WTC11 (cell line): ENCODE data around the gene PLD1. TPM values are rescaled to one million over a fixed set of nuclear protein-coding genes. Genes with fewer than 3 reads are reported as not detected.
"Not testable (repeated sequence)": the region's sequence is repeated elsewhere in the genome, so short reads cannot be mapped to it uniquely, and the experiment has no call there.

Experiments
- ATAC-seq: fragments of 200-7000 bp; cut with Tn5 transposase; 2 replicates; pipeline ENCODE4 v1.10.0; 2021; ENCODE audit warnings: mild to moderate bottlenecking, moderate library complexity
- CTCF ChIA-PET: fragments of 300-600 bp; sonication (Branson Sonifier 250); formaldehyde crosslinking; loops from one replicate; lab custom pipeline; 2021; ENCODE audit warnings: antibody characterized with exemption; lab: Charles Lee
- POLR2A ChIA-PET: fragments of 350-600 bp; sonication (Branson Sonifier 250); formaldehyde crosslinking; loops from one replicate; lab custom pipeline; 2021; ENCODE audit warnings: antibody characterized with exemption; lab: Charles Lee
- DNase-seq: peaks from one replicate; pipeline ENCODE4 v3.0.0; 2021; ENCODE audit warnings: low spot score
- H3K27ac Mint-ChIP-seq: 2 replicates; pipeline ENCODE4 v1.8.0; 2021; ENCODE audit warnings: mixed read lengths
- H3K27me3 Mint-ChIP-seq: 2 replicates; pipeline ENCODE4 v1.8.0; 2021; ENCODE audit warnings: low read depth, mild to moderate bottlenecking, moderate library complexity, mixed read lengths
- H3K36me3 Mint-ChIP-seq: 2 replicates; pipeline ENCODE4 v1.8.0; 2021; ENCODE audit warnings: mixed read lengths
- H3K4me1 Mint-ChIP-seq: 2 replicates; pipeline ENCODE4 v1.8.0; 2022; ENCODE audit warnings: mixed read lengths
- H3K4me3 Mint-ChIP-seq: 2 replicates; pipeline ENCODE4 v1.8.0; 2021; ENCODE audit warnings: mild to moderate bottlenecking, moderate library complexity, mixed read lengths
- H3K9me3 Mint-ChIP-seq: 2 replicates; pipeline ENCODE4 v1.8.0; 2021; ENCODE audit warnings: mixed read lengths
- EMX1 ChIP-seq: fragments of 250-450 bp; sonication (Bioruptor Pico); IDR thresholded peaks from 2 replicates; pipeline ENCODE4 v1.8.0; 2021; ENCODE audit warnings: mild to moderate bottlenecking
- FOXK1 ChIP-seq: sonication (generic); formaldehyde crosslinking; IDR thresholded peaks from 2 replicates; pipeline ENCODE4 v1.8.0; 2022; ENCODE audit warnings: mild to moderate bottlenecking, moderate library complexity, missing genetic modification reagents
- NR2C2 ChIP-seq: sonication (generic); formaldehyde crosslinking; IDR thresholded peaks from 2 replicates; pipeline ENCODE4 v1.8.0; 2022; ENCODE audit warnings: mild to moderate bottlenecking, missing genetic modification reagents
- PRRX2 ChIP-seq: fragments of 250-450 bp; sonication (Bioruptor Pico); IDR thresholded peaks from 2 replicates; pipeline ENCODE4 v1.8.0; 2021; ENCODE audit warnings: mild to moderate bottlenecking
- SOX15 ChIP-seq: fragments of 250-450 bp; sonication (Bioruptor Pico); IDR thresholded peaks from 2 replicates; pipeline ENCODE4 v1.9.0; 2021; ENCODE audit warnings: mild to moderate bottlenecking
- TCF7 ChIP-seq: sonication (generic); formaldehyde crosslinking; IDR thresholded peaks from 2 replicates; pipeline ENCODE4 v1.8.0; 2022; ENCODE audit warnings: mild to moderate bottlenecking, low read depth, missing genetic modification reagents, moderate library complexity
- ZNF121 ChIP-seq: sonication (generic); formaldehyde crosslinking; IDR thresholded peaks from 2 replicates; pipeline ENCODE4 v1.8.0; 2023; ENCODE audit warnings: missing genetic modification reagents
- ZNF317 ChIP-seq: sonication (generic); formaldehyde crosslinking; IDR thresholded peaks from 2 replicates; pipeline ENCODE4 v1.8.1; 2023; ENCODE audit warnings: low read depth, mild to moderate bottlenecking, moderate library complexity, missing genetic modification reagents, borderline replicate concordance
- total RNA-seq: library from RNA; stranded (reverse); gene quantifications from 3 replicates; pipeline ENCODE4 v1.2.3, GENCODE V29; 2021
- TF ChIP-seq, protein P1 (sequence below): sonication (generic); formaldehyde crosslinking; IDR thresholded peaks from 2 replicates; pipeline ENCODE4 v1.8.1; 2023; ENCODE audit warnings: mild to moderate bottlenecking, missing genetic modification reagents, borderline replicate concordance
- TF ChIP-seq, protein P2 (sequence below): fragments of 250-450 bp; sonication (Bioruptor Pico); IDR thresholded peaks from 2 replicates; pipeline ENCODE4 v1.9.0; 2021; ENCODE audit warnings: mild to moderate bottlenecking
- TF ChIP-seq, protein P3 (sequence below): sonication (generic); formaldehyde crosslinking; IDR thresholded peaks from 2 replicates; pipeline ENCODE4 v1.8.1; 2023; ENCODE audit warnings: mild to moderate bottlenecking, missing genetic modification reagents
- TF ChIP-seq, protein P4 (sequence below): sonication (generic); formaldehyde crosslinking; IDR thresholded peaks from 2 replicates; pipeline ENCODE4 v1.8.1; 2022; ENCODE audit warnings: low read depth, mild to moderate bottlenecking, moderate library complexity, missing genetic modification reagents, borderline replicate concordance
- TF ChIP-seq, protein P5 (sequence below): sonication (generic); formaldehyde crosslinking; IDR thresholded peaks from 2 replicates; pipeline ENCODE4 v1.8.0; 2022; ENCODE audit warnings: mild to moderate bottlenecking, missing genetic modification reagents
- TF ChIP-seq, protein P6 (sequence below): sonication (generic); formaldehyde crosslinking; IDR thresholded peaks from 2 replicates; pipeline ENCODE4 v1.8.1; 2022; ENCODE audit warnings: mild to moderate bottlenecking, moderate library complexity, missing genetic modification reagents

PLD1 gene
- total RNA-seq, 1 experiment from 2014 or later, result 4.0 TPM

DNA sequence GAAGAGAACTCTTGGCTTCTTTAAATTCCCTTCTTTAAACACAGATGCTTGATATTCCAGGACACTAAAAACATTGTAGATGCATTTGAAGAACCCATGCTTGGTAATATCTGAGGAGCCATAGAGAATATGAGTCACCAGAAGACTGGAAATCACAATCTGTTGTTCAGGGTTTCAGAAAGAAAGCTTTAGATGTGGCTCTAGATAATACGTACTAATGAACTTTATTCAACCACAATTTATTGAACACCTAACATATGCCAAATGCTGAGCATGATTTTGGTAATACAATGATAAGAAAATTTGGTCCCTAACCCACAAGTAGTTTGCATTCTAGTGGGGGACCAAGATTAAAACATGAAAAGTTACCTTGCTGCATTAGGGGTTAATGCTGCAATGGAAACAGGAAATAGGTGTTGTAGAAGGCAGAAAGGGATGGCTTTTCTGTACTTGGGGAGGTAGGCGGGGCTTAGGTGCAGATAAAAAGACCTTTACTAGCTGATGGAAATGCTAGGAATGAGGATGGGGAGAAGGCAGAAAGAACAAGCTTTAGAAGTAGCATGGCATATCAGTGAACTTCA lies 11.6 kb upstream of the PLD1 start (continued):
- no peak for TF ChIP-seq TCF7
- no peak for TF ChIP-seq ZNF121 (CRISPR knock-in tag)

DNA sequence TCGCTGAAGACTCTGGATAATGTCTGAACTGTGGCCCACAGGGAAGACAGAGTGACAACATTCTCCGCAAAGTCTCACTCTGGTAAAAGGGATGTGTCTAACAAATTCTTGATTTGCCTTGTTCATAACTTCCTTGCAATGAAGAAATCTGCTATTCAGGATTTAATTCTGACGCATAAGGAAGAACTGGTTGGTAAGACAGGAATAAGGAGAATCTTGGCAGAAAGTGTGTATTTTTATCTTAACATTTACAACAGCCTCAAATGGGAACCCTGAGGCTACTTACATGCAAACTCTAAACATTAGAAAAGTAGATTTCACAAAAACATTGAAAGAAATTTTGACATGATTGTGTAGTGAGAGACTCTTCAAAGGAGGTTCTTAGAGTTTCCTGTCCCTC lies 10.8 kb upstream of the PLD1 start:
- no peak for DNase-seq
- Mint-ChIP-seq H3K27me3 (no peaks in the 10 kb centered on the region; the same call in 1 of the 2 replicates), H3K36me3 (no peaks in the 10 kb centered on the region), H3K9me3 (peaks cover 5% of the 10 kb centered on the region), H3K4me1 (peaks cover 26% of the 10 kb centered on the region), H3K4me3 (no peak overlapping the region), H3K27ac (no peak overlapping the region)
- TF ChIP-seq ZNF121 (CRISPR knock-in tag), result no peak
- TF ChIP-seq, protein P1, sequence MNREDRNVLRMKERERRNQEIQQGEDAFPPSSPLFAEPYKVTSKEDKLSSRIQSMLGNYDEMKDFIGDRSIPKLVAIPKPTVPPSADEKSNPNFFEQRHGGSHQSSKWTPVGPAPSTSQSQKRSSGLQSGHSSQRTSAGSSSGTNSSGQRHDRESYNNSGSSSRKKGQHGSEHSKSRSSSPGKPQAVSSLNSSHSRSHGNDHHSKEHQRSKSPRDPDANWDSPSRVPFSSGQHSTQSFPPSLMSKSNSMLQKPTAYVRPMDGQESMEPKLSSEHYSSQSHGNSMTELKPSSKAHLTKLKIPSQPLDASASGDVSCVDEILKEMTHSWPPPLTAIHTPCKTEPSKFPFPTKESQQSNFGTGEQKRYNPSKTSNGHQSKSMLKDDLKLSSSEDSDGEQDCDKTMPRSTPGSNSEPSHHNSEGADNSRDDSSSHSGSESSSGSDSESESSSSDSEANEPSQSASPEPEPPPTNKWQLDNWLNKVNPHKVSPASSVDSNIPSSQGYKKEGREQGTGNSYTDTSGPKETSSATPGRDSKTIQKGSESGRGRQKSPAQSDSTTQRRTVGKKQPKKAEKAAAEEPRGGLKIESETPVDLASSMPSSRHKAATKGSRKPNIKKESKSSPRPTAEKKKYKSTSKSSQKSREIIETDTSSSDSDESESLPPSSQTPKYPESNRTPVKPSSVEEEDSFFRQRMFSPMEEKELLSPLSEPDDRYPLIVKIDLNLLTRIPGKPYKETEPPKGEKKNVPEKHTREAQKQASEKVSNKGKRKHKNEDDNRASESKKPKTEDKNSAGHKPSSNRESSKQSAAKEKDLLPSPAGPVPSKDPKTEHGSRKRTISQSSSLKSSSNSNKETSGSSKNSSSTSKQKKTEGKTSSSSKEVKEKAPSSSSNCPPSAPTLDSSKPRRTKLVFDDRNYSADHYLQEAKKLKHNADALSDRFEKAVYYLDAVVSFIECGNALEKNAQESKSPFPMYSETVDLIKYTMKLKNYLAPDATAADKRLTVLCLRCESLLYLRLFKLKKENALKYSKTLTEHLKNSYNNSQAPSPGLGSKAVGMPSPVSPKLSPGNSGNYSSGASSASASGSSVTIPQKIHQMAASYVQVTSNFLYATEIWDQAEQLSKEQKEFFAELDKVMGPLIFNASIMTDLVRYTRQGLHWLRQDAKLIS (CRISPR knock-in tag), result no peak
- ChIA-PET CTCF (no interaction called here), POLR2A (no interaction called here)
- ATAC-seq, result no peak

DNA sequence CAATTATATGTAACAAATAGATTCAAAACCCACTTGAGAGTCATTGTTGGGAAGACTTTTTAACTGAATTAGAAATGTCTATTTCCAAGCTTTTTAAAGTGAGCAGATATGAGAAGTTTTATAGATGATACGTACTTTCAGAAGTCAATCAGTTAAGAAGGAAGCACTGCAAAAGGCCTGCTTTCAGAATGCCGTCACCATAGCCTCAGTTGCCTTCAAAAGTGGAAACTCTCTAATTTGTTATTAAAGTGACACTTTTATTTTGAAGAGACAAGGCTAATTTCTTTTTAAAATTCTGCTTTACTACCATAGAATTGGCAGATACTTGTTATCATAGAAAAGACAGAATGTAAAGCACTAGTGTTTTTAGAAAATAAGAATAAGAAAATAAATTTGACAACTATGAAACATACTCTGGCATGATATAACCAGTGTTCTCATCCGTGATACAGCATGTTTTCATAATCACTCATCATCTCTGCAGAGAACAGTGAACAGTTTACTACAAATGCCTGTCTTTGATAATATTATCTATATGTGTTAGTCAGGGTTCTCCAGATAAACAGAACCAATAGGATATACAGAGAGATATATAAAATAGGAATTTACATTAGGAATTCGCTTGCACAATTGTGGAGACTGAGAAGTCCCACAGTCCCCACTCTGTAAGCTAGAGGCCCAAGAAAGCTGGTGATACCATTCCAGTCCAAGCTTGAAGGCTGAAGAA lies 7.0 kb upstream of the PLD1 start:
- CTCF ChIA-PET, result interaction anchor here (1.1 kb wide), 1 partner anchor 13 kb away, joined by 4 read pairs; no protein-coding TSS in a partner anchor
- H3K36me3 Mint-ChIP-seq, result no peaks in the 10 kb centered on the region
- H3K27ac Mint-ChIP-seq, result no peak overlapping the region

DNA sequence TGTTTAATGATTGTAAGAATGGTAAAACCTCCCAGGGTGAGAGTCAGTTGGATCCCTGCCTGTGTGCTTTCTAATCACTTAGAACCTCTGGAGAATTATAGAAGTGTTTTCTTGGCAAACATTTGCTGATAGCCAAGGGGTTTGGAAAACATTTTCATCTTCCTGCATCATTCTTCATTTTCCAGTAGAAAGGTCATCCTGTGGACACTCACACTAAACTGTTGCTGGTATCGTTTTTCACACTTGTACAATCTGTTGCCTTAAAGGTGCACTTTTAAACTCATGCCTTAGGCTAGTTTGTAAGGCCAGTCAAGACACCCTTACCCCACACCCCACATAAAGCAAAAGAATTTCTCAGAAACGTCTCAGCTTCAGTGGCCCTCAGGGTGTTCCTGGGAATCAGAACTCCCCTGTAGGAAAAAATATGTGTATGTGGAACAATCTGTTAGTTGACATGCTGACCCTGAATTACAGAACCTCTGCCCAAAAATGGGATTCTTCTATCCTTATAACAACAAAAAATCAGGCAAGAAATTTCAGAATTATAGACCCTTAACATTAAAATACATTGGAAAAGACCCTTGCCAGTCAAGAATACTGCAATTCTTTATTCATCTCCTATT lies 5.8 kb upstream of the PLD1 start:
- H3K27me3 Mint-ChIP-seq, result peaks cover 13% of the 10 kb centered on the region
- H3K4me1 Mint-ChIP-seq, result no peaks in the 10 kb centered on the region
- CTCF ChIA-PET, result no interaction called here
- TF ChIP-seq, protein P2, sequence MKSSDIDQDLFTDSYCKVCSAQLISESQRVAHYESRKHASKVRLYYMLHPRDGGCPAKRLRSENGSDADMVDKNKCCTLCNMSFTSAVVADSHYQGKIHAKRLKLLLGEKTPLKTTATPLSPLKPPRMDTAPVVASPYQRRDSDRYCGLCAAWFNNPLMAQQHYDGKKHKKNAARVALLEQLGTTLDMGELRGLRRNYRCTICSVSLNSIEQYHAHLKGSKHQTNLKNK, result no peak
- TF ChIP-seq ZNF317 (no peak), EMX1 (no peak), ZNF121 (CRISPR knock-in tag) (no peak), PRRX2 (CRISPR knock-in tag) (no peak), FOXK1 (no peak)
- TF ChIP-seq, protein P3, sequence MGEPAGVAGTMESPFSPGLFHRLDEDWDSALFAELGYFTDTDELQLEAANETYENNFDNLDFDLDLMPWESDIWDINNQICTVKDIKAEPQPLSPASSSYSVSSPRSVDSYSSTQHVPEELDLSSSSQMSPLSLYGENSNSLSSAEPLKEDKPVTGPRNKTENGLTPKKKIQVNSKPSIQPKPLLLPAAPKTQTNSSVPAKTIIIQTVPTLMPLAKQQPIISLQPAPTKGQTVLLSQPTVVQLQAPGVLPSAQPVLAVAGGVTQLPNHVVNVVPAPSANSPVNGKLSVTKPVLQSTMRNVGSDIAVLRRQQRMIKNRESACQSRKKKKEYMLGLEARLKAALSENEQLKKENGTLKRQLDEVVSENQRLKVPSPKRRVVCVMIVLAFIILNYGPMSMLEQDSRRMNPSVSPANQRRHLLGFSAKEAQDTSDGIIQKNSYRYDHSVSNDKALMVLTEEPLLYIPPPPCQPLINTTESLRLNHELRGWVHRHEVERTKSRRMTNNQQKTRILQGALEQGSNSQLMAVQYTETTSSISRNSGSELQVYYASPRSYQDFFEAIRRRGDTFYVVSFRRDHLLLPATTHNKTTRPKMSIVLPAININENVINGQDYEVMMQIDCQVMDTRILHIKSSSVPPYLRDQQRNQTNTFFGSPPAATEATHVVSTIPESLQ (CRISPR knock-in tag), result no peak
- TF ChIP-seq, protein P4, sequence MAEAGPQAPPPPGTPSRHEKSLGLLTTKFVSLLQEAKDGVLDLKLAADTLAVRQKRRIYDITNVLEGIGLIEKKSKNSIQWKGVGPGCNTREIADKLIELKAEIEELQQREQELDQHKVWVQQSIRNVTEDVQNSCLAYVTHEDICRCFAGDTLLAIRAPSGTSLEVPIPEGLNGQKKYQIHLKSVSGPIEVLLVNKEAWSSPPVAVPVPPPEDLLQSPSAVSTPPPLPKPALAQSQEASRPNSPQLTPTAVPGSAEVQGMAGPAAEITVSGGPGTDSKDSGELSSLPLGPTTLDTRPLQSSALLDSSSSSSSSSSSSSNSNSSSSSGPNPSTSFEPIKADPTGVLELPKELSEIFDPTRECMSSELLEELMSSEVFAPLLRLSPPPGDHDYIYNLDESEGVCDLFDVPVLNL (CRISPR knock-in tag), result no peak
- TF ChIP-seq, protein P5, sequence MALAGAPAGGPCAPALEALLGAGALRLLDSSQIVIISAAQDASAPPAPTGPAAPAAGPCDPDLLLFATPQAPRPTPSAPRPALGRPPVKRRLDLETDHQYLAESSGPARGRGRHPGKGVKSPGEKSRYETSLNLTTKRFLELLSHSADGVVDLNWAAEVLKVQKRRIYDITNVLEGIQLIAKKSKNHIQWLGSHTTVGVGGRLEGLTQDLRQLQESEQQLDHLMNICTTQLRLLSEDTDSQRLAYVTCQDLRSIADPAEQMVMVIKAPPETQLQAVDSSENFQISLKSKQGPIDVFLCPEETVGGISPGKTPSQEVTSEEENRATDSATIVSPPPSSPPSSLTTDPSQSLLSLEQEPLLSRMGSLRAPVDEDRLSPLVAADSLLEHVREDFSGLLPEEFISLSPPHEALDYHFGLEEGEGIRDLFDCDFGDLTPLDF (CRISPR knock-in tag), result no peak
- TF ChIP-seq, protein P6, sequence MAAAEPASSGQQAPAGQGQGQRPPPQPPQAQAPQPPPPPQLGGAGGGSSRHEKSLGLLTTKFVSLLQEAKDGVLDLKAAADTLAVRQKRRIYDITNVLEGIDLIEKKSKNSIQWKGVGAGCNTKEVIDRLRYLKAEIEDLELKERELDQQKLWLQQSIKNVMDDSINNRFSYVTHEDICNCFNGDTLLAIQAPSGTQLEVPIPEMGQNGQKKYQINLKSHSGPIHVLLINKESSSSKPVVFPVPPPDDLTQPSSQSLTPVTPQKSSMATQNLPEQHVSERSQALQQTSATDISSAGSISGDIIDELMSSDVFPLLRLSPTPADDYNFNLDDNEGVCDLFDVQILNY (CRISPR knock-in tag), result no peak
- TF ChIP-seq, all 79 proteins: peak for 0
- ATAC-seq, result no peak
- no peak overlapping the region for H3K27ac Mint-ChIP-seq
- peaks cover 5% of the 10 kb centered on the region for H3K9me3 Mint-ChIP-seq
- no peaks in the 10 kb centered on the region for H3K36me3 Mint-ChIP-seq
- POLR2A ChIA-PET, result no interaction called here
- DNase-seq, result no peak
- no peak overlapping the region for H3K4me3 Mint-ChIP-seq

More for the DNA sequence above, 7.0 kb upstream of the PLD1 start:
- H3K4me1 Mint-ChIP-seq, result peaks cover 6% of the 10 kb centered on the region
- no peak overlapping the region for H3K4me3 Mint-ChIP-seq
- no peak for TF ChIP-seq NR2C2 (CRISPR knock-in tag)
- no peak for TF ChIP-seq SOX15 (CRISPR knock-in tag)
- POLR2A ChIA-PET, result interaction anchor here (0.7 kb wide), 1 partner anchor 24 kb away, joined by 3 read pairs; no protein-coding TSS in a partner anchor
- H3K27me3 Mint-ChIP-seq, result peaks cover 2% of the 10 kb centered on the region
- DNase-seq (no peak), ATAC-seq (no peak)
- peaks cover 5% of the 10 kb centered on the region for H3K9me3 Mint-ChIP-seq

DNA sequence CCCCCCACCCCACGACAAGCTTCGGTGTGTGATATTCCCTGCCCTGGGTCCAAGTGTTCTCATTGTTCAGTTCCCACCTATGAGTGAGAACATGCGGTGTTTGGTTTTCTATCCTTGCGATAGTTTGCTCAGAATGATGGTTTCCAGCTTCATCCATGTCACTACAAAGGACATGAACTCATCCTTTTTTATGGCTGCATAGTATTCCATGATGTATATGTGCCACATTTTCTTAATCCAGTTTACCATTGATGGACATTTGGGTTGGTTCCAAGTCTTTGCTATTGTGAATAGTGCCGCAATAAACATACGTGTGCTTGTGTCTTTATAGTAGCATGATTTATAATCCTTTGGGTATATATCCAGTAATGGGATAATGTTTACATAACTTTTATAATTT lies 4.4 kb upstream of the PLD1 start:
- DNase-seq, H3K4me1 Mint-ChIP-seq, H3K27ac Mint-ChIP-seq, H3K36me3 Mint-ChIP-seq, H3K4me3 Mint-ChIP-seq, POLR2A ChIA-PET, H3K9me3 Mint-ChIP-seq, ATAC-seq: not testable (repeated sequence)
- CTCF ChIA-PET, result interaction anchor here (1.0 to 1.1 kb wide), 2 partner anchors 10 to 200 kb away, joined by 3 to 4 read pairs; no protein-coding TSS in a partner anchor
- H3K27me3 Mint-ChIP-seq, result peaks cover 25% of the 10 kb centered on the region
